H54 (cell line): ENCODE data around the gene KCNQ1.

Source experiments
- DNase-seq: peaks from one replicate; pipeline ENCODE4 v3.0.0; 2011; ENCODE audit warnings: low spot score, mixed read lengths; ENCODE audit not compliant: insufficient read length
- FAIRE-seq: peaks from 3 replicates; lab custom pipeline; 2011; peaks lifted over from hg19 to GRCh38; lab: Jason Lieb, UNC
- POLR2A ChIP-seq: IDR thresholded peaks from 2 replicates; pipeline ENCODE4 v1.6.1; 2011; ENCODE audit warnings: low read depth, mild to moderate bottlenecking, low read length

Gene KCNQ1

DNA sequence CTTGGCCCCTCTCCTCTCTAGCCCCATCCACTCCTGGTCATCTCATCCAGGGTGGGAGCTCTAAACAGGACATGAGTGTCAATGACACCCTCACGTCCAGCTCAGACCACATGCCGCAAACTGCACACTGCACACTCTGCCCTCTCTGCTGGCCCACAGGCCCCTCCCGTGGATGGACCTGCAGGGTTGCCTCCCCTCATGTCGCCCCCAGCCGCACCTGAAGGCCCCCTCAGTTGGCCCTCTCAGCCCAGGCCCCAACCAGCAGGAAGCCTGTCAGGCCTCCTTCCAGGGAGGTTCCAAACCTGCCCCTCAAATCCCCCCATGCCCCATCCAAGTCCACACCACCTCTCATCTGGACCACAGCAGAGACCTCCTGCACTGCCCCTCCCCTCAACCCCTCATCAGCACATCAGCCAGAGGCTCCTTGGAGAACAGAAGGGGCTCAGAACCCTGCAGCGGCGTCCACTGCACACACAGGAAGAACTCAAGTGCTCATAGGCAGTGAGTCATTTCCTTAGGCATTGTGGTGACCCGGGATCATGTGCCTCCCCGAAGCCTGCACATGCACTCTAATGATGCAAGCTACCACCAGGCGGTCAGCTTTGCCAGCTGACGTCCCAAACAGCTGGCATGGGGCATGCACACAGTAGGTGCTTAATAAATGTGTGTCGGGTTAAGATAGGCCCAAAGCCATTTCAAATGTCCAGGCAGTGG lies 453.7 kb downstream of the KCNQ1 start:
- FAIRE-seq (no peak), DNase-seq (peak; percentile 95)
- no peak for TF ChIP-seq POLR2A
